Parathyroid adenoma (tissue), 2 donors: ENCODE measurements around the gene MYCL.

Experiments used
- H2AFZ ChIP-seq: fragments of 300-600 bp; sonication (generic); one replicate; pipeline ENCODE4 v1.7.0; 2017; ENCODE audit warnings: antibody characterized with exemption, mild to moderate bottlenecking
- H3K27ac ChIP-seq: fragments of 300-600 bp; sonication (generic); one replicate; pipeline ENCODE4 v1.7.0; 2017
- H3K27me3 ChIP-seq: fragments of 300-600 bp; sonication (generic); one replicate; pipeline ENCODE4 v1.7.0; 2017; ENCODE audit warnings: low read length; ENCODE audit not compliant: control insufficient read depth, insufficient read depth
- H3K36me3 ChIP-seq: fragments of 300-600 bp; sonication (generic); one replicate; pipeline ENCODE4 v1.7.0; 2017; ENCODE audit warnings: low read length; ENCODE audit not compliant: control insufficient read depth, insufficient read depth
- H3K4me1 ChIP-seq: fragments of 300-600 bp; sonication (generic); one replicate; pipeline ENCODE4 v1.7.0; 2017; ENCODE audit warnings: control low read depth
- H3K4me2 ChIP-seq: fragments of 300-600 bp; sonication (generic); one replicate; pipeline ENCODE4 v1.7.0; 2017; ENCODE audit warnings: low read length
- H3K4me3 ChIP-seq: fragments of 300-600 bp; sonication (generic); one replicate; pipeline ENCODE4 v1.7.0; 2017; ENCODE audit warnings: low read depth, low read length
- H3K79me2 ChIP-seq: fragments of 300-600 bp; sonication (generic); one replicate; pipeline ENCODE4 v1.7.0; 2017; ENCODE audit warnings: control low read depth
- H3K9ac ChIP-seq: fragments of 300-600 bp; sonication (generic); one replicate; pipeline ENCODE4 v1.7.0; 2017; ENCODE audit warnings: mild to moderate bottlenecking
- H3K9me3 ChIP-seq: fragments of 300-600 bp; sonication (generic); one replicate; pipeline ENCODE4 v1.7.0; 2017; ENCODE audit warnings: low read length; ENCODE audit not compliant: control insufficient read depth
- TF ChIP-seq, protein P1 (sequence below): fragments of 300-600 bp; sonication (generic); IDR thresholded peaks from one replicate; pipeline ENCODE4 v1.7.0; 2017; ENCODE audit warnings: antibody characterized with exemption, mild to moderate bottlenecking
- donor health status: primary hyperparathyroidism.

The MYCL gene

DNA sequence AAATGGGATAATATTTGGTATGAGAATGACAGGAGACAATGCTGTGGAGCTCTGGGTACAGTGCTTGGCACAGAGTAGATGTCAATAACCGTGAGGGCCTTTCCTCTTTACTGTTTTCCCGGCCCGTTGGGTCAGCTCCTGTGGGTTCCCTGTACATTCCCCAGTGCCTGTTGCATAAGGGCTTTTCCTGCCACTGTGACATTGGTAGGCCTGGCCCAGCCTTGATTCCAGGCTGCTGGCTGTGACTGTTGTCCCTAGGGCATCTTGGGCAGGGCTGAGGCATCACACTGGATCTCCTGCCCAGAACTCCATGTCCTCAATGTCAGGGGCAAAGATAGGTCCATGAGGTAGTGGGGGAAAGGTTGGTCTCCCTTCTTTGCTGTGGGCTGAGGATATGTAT, 25.8 kb upstream of the MYCL start:
- H3K27ac ChIP-seq, result no peak overlapping the region
- no peaks in the 10 kb centered on the region for H3K36me3 ChIP-seq
- TF ChIP-seq, protein P1, sequence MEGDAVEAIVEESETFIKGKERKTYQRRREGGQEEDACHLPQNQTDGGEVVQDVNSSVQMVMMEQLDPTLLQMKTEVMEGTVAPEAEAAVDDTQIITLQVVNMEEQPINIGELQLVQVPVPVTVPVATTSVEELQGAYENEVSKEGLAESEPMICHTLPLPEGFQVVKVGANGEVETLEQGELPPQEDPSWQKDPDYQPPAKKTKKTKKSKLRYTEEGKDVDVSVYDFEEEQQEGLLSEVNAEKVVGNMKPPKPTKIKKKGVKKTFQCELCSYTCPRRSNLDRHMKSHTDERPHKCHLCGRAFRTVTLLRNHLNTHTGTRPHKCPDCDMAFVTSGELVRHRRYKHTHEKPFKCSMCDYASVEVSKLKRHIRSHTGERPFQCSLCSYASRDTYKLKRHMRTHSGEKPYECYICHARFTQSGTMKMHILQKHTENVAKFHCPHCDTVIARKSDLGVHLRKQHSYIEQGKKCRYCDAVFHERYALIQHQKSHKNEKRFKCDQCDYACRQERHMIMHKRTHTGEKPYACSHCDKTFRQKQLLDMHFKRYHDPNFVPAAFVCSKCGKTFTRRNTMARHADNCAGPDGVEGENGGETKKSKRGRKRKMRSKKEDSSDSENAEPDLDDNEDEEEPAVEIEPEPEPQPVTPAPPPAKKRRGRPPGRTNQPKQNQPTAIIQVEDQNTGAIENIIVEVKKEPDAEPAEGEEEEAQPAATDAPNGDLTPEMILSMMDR, result no peak
- no peaks in the 10 kb centered on the region for H3K27me3 ChIP-seq
- no peaks in the 10 kb centered on the region for H3K9me3 ChIP-seq
- no peak overlapping the region for H2AFZ ChIP-seq
- no peak overlapping the region for H3K4me2 ChIP-seq
- H3K9ac ChIP-seq, result no peak overlapping the region
- no peaks in the 10 kb centered on the region for H3K4me1 ChIP-seq
- no peaks in the 10 kb centered on the region for H3K79me2 ChIP-seq
- H3K4me3 ChIP-seq, result no peak overlapping the region

DNA sequence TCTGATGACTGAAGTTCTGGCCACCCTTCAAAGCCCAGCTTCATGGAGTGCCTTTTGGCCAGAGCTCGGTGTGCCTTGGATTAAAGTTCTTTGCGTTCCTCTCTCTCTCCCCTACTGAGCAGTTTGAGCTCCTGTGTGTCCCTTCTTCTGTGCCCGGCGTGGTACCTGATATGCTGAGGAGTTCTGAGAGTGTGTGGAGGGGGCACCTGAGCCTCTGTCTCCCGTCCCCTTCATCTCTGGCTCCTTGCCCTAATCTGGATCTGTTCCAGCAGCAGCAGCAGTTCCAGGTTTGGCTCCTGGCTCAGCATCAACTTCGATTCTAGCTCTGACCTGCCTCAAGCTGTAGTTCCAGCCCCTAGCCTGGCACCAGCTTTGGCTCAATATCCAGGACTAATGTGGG, 25.1 kb upstream of the MYCL start:
- Histone ChIP-seq H3K9ac (no peak overlapping the region), H3K27ac (no peak overlapping the region), H3K4me3 (no peak overlapping the region), H3K4me1 (no peaks in the 10 kb centered on the region), H3K79me2 (no peaks in the 10 kb centered on the region), H3K9me3 (no peaks in the 10 kb centered on the region), H3K27me3 (no peaks in the 10 kb centered on the region), H3K4me2 (no peak overlapping the region), H3K36me3 (no peaks in the 10 kb centered on the region), H2AFZ (no peak overlapping the region)
- TF ChIP-seq, protein P1, result no peak

DNA sequence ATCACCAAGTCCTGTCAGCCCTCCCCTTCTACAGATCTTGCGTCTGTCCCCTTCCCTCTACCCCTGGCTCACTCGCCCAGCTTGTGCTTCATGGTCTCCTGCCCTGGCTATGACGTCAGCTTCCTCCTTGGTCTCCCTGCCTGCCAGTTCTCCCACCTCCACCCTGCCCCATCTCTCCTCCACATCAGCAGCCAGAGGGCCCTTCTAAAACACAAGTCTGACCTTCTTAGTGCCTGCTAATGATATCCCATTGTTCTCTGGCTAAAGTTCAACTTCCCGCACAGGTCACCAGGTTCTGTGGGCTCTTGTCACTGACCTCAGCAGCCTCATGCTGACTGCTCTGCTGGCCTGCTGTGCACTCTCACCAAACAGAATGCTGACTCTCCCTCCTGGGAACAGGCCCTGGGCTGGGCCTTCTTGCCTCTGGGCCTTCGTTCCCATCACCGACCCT, 24.7 kb upstream of the MYCL start:
- no peak overlapping the region for H2AFZ ChIP-seq
- no peak overlapping the region for H3K4me2 ChIP-seq
- H3K9ac ChIP-seq, result no peak overlapping the region
- no peaks in the 10 kb centered on the region for H3K36me3 ChIP-seq
- H3K79me2 ChIP-seq, result no peaks in the 10 kb centered on the region
- no peak overlapping the region for H3K27ac ChIP-seq
- TF ChIP-seq, protein P1, result no peak
- H3K27me3 ChIP-seq, result no peaks in the 10 kb centered on the region
- no peaks in the 10 kb centered on the region for H3K4me1 ChIP-seq
- no peak overlapping the region for H3K4me3 ChIP-seq
- no peaks in the 10 kb centered on the region for H3K9me3 ChIP-seq

DNA sequence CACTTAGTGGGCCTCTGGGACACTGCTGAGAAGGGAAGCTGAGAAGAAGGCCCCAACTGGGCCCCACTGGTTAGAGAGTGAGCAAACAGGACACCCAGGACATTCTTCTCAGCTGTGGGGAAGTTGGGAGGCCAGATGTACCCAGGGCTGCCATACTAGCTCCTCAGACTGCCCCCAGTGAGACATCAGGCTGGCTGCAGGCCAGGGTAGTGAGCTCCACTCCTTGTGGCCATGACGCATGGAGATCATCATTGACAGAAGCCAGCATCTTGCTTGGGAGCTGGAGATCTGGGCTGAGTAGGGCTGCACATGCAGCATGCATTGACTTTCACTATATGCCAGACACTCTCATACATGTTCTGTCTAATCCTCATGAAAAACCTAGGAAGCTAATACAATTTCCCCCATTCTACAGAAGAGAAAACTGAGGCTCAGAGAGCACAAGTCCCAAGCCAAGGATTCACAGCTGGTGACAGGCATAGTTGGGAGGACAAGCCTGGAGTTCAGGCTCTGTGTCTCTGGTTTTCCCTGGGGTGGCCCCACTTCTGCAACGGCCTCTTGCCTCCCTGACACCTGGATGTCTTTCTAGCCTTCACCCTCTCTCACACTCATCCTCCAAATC, 24.1 kb upstream of the MYCL start:
- Histone ChIP-seq H3K36me3 (no peaks in the 10 kb centered on the region), H3K9me3 (no peaks in the 10 kb centered on the region), H3K27me3 (no peaks in the 10 kb centered on the region), H3K9ac (no peak overlapping the region), H2AFZ (no peak overlapping the region), H3K4me1 (no peaks in the 10 kb centered on the region), H3K27ac (no peak overlapping the region), H3K4me2 (no peak overlapping the region), H3K79me2 (no peaks in the 10 kb centered on the region), H3K4me3 (no peak overlapping the region)
- TF ChIP-seq, protein P1, result no peak

DNA sequence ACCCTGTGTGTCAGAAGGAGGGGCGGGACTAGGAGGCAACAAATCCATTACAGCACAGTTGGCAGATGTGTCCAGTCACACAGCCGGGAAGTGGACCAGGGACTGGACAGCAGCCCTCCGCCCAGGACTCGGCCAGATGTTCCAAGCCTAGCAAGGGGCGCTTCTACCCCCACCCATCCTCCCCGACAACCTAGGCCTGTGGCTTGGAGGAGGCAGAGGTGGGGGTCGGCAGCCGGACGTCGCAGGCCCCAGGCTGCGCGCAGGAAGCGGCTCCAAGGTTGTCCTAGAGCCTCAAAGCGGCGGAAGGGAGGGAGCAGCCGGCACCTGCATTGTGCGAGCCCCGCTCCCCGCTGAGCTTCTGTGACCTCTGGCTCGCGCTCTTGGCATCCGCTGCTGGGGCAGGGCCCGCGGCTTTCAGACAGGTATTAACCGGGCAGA, 20.6 kb upstream of the MYCL start:
- H3K9ac ChIP-seq, result no peak overlapping the region
- no peak overlapping the region for H3K27ac ChIP-seq
- no peaks in the 10 kb centered on the region for H3K36me3 ChIP-seq
- H3K4me1 ChIP-seq, result no peaks in the 10 kb centered on the region
- H3K79me2 ChIP-seq, result no peaks in the 10 kb centered on the region
- H2AFZ ChIP-seq, result no peak overlapping the region
- H3K9me3 ChIP-seq, result no peaks in the 10 kb centered on the region
- H3K4me2 ChIP-seq, result no peak overlapping the region
- H3K27me3 ChIP-seq, result no peaks in the 10 kb centered on the region
- TF ChIP-seq, protein P1, result no peak
- H3K4me3 ChIP-seq, result no peak overlapping the region
